GM21723 (cell line): ENCODE data around the gene MICALL2.

Source experiments
- ATAC-seq: cut with Tn5 transposase; IDR thresholded peaks from one replicate; pipeline ENCODE4 v1.9.1; 2021; ENCODE audit warnings: mild to moderate bottlenecking, moderate library complexity; ENCODE audit not compliant: unreplicated experiment

The MICALL2 gene

GRCh38 chr7:1397491-1398327 is 61.6 kb downstream of the MICALL2 start:
- no peak for ATAC-seq

GRCh38 chr7:1396195-1396594 is 63.1 kb downstream of the MICALL2 start:
- ATAC-seq: no peak

- ATAC-seq: no peak
These were observed 63.8 kb downstream of the MICALL2 start for GRCh38 chr7:1395211-1396070.

DNA sequence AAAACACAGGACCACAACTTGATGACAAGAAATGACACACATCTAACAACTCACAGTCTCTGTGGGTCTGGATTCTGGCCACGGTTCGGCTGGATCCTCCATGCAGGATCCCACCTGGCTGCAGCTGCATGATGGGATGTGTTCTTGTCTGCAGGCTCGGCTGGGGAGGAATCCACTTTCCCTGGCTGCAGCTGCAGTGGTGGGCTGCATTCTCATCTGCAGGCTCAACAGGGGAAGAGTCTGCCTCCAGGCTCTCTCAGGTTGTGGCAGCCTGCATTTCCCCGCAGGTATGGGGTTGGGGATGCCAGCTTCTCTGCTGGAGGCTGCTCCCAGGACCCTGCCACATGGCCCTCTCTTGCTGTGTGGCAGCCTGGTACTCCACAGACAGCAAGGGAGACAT is 64.9 kb downstream of the MICALL2 start:
- ATAC-seq: no peak

DNA sequence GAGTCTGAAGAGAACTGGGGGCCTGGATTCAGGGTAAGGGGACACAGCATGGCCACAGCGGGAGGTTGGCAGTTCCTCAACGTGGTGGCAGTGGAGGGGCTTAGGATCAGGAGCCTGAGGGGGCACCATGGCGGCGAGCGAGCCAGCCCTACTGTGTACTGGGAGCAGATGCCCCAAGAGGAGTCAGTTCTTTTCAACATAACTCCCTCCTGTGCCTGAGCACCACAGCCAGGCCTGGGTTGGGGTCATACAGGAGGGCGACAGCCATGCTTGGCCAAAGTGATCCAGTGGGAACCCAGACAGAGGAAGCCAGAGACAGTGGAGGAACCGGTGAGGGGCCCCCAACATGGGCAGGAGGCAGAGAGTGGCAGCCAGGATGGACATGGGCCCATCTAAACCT is 65.8 kb downstream of the MICALL2 start:
- ATAC-seq: no peak

GRCh38 chr7:1392556-1392955 is 66.7 kb downstream of the MICALL2 start:
- ATAC-seq: no peak

DNA sequence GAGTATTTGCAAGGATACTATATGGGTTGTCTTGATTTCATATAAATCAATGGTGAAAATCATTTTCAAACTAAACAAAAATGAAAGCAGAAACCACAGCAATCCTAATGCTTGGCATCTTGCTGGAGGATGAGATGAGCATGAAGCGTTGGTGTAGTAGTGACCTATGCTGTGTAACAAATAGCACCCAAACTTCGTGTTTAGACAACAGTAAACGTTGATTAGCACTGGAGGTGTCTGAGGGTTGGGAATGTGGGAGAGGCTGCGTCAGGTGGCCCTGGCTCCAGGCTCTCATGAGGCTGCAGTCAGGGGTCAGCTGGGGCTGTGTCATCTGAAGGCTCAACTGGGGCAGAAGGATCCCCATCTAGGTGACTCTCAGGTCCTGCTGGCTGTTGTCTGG is 67.8 kb downstream of the MICALL2 start:
- no peak for ATAC-seq

DNA sequence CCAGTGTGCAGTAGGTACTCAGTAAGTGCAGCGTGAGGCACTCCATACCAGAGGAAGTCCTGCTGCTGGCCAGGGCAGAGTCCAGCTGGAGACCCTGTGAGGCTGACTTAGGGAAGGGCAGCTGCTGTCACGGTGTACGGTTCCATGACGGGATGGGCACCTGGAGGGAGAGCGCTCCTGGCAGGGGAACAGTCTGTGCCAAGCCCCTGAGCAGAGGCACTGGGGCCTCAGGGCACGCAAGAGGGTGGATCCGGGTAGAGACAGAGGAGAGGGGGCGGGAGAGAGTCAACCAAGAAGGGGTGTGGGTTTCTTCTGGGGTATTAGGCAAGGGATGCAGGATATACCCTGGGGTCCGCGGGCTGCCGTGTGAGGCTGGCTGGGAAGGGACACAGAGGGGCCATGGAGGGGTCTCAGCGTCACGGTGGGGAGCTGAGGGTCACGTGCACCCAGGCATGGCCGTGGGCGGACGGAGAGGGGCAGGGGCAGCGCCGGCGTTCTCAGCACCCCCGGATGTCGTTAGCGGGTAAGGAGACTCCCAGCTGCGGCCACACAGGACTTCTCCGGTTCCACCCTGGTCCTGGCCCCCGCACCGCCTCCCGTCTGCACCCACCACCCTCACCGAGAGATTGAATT is 70.5 kb downstream of the MICALL2 start:
- no peak for ATAC-seq

DNA sequence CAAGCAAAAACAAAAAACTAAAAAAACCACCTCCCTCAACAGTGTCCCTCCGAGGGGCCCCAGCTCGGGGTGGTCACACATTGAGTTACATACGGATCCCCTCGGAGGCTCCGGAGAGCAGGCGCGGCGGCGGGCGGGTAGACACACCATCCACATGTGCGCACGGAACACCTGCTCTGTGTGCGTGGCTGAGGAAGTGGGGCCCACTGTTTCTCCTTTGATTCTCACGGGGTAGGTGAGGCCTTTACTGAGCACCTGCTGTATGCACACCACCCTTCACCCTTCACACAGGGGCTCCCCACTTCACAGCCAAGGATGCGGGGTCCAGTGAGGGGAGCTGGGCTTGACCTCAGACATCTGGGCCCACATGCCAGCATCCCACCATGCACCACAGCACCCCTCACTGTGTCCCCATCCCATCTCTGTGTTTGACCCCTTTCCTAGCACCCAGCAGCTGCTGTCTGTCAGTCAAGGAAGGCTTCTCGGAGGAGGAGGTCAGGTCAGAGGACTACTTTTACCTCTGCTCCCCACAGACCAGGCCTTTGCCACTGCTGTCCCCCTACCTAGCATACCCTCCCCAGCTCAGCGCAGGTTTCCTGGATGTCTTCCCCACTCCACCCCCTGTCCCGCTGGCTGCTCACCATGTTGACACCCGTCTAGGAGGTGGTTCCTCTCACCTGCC is 71.1 kb downstream of the MICALL2 start:
- no peak for ATAC-seq

- ATAC-seq: no peak
These were observed 72.0 kb downstream of the MICALL2 start for GRCh38 chr7:1387261-1387660.

DNA sequence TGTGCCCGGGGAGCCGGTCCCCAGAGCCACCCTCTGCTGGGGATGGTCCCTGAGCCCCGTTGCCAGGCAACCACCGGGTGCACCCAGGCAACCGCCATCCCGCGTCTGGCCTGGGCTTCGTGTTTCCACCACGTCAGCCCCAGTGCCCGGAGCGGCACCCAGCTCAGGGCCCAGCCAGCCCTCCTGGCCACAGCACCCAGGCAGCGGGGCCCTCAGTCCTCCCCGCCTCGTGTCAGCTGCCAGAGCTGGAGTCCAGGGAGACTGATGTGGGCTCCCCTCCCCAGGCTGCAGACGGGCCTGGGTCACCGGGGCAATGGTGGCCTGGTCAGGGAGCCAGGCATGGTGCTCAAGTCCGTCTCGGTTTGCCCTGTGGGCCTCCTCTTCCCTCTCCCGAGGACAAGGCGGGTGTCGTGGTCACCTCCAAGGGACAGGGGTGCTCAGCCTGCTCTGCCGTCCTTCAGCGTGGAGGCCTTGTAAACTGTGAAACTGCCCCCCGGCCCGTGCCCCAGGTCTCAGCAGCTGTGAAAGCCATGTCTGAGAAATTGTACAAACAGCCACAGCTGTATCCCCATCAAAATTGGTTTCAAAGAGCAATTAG is 72.5 kb downstream of the MICALL2 start:
- ATAC-seq: no peak

GRCh38 chr7:1385809-1386622 is 73.3 kb downstream of the MICALL2 start:
- ATAC-seq: no peak

DNA sequence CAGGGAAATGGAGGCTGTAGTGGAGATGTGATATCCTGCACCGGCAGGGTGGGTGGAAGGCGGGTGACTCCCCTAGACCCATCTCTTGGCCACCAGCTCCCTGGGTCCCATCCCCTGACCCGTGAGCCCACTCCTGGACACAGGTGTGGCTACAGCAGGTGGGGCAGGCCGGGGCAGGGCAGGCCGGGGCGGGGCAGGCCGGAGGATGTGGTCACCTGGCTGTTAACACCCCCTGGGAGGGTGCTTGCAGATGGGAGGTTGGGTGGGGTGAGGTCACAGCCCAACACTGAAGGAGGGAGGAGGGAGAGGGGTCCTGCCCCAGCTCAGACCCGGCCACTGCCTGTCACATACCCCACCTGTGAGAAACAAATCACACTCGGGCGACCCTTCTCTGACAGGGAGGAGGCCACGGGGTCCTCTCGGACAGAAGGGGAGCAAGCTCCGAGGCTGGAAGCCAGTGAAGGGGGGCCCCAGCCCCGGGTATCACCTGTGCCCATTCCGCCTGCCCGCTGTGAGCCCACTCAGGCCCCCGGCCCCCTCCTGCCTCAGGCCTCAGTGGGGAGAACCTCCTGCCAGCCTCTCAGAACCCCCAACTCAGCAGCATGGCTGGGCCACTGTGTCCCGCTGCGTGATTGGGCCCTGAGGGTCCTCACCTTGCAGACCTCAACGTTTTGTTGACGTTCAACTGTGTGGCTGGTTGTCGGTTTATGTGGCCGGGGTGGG is 74.0 kb downstream of the MICALL2 start:
- ATAC-seq: no peak
